H1 (cell line): ENCODE measurements around the gene KRTAP5-1. TPM values are rescaled to one million over a fixed set of nuclear protein-coding genes. Genes with fewer than 3 reads are reported as not detected.

Experiments used
- CTCF ChIA-PET: fragments of 300-600 bp; sonication (Branson Sonifier 250); formaldehyde crosslinking; loops from one replicate; lab custom pipeline; 2021; ENCODE audit not compliant: partially characterized antibody; lab: Charles Lee
- POLR2A ChIA-PET: fragments of 300-600 bp; sonication (Branson Sonifier 250); formaldehyde crosslinking; loops from one replicate; lab custom pipeline; 2021; ENCODE audit warnings: inconsistent platforms; ENCODE audit not compliant: partially characterized antibody; lab: Charles Lee
- DNase-seq, 2 experiments: peaks; one replicate each; pipeline versions ENCODE4 v3.0.0 to v3.0.0-alpha.2; 2010 to 2022; ENCODE audit warnings: low spot score in 2 of 2, low read depth in 1 of 2, mixed read lengths in 1 of 2
- FAIRE-seq: peaks from 2 replicates; lab custom pipeline; 2011; peaks lifted over from hg19 to GRCh38; lab: Jason Lieb, UNC
- H2AFZ ChIP-seq: 2 replicates; pipeline ENCODE4 v1.8.1; 2012; ENCODE audit warnings: low read length, inconsistent platforms
- H2AK5ac ChIP-seq: 2 replicates; pipeline ENCODE4 v1.6.1; 2013; ENCODE audit warnings: low read depth, low read length
- H2BK120ac ChIP-seq: replicated peaks from 2 replicates; pipeline ENCODE3; 2013; ENCODE audit warnings: low read depth, low read length, inconsistent platforms
- H2BK12ac ChIP-seq: 2 replicates; pipeline ENCODE4 v1.6.1; 2013; ENCODE audit warnings: low read depth, low read length
- H2BK15ac ChIP-seq: 2 replicates; pipeline ENCODE4 v1.6.1; 2013; ENCODE audit warnings: low read length
- H2BK20ac ChIP-seq: 2 replicates; pipeline ENCODE4 v1.6.1; 2013; ENCODE audit warnings: low read length
- H2BK5ac ChIP-seq: 2 replicates; pipeline ENCODE4 v1.6.1; 2013; ENCODE audit warnings: low read depth, low read length
- H3K14ac ChIP-seq: 2 replicates; pipeline ENCODE4 v1.6.1; 2013; ENCODE audit warnings: inconsistent platforms; ENCODE audit not compliant: insufficient read length
- H3K18ac ChIP-seq: 2 replicates; pipeline ENCODE4 v1.6.1; 2013; ENCODE audit warnings: low read length; ENCODE audit errors: extremely low read depth
- H3K23ac ChIP-seq: 2 replicates; pipeline ENCODE4 v1.6.1; 2013; ENCODE audit warnings: inconsistent platforms; ENCODE audit not compliant: insufficient read length
- H3K23me2 ChIP-seq: 2 replicates; pipeline ENCODE4 v1.6.1; 2013; ENCODE audit warnings: low read depth, low read length
- H3K27ac ChIP-seq: 2 replicates; pipeline ENCODE4 v1.6.1; 2011; ENCODE audit warnings: low read depth, low read length, inconsistent platforms
- H3K27me3 ChIP-seq, 4 experiments: replicated peaks in 1 of 4; 1 replicate in 1 of 4; 2 replicates in 3 of 4; pipeline versions ENCODE4 v1.6.1 to v1.8.1; 2011 to 2013; ENCODE audit warnings: low read length in 3 of 4, mild to moderate bottlenecking in 3 of 4, inconsistent platforms in 2 of 4, mixed read lengths in 2 of 4, moderate library complexity in 1 of 4; ENCODE audit not compliant: control insufficient read depth in 3 of 4, insufficient read depth in 3 of 4; ENCODE audit errors: extremely low read depth in 1 of 4
- H3K36me3 ChIP-seq, 4 experiments: 2 replicates each; pipeline versions ENCODE4 v1.6.1 to v1.8.1; 2011 to 2013; ENCODE audit warnings: mild to moderate bottlenecking in 4 of 4, low read length in 3 of 4, moderate library complexity in 2 of 4, control low read depth in 1 of 4, inconsistent platforms in 1 of 4; ENCODE audit not compliant: insufficient read depth in 4 of 4, control insufficient read depth in 2 of 4
- H3K4ac ChIP-seq: replicated peaks from 2 replicates; pipeline ENCODE3; 2013; ENCODE audit warnings: low read length, low read depth, mixed read lengths, inconsistent platforms; ENCODE audit not compliant: insufficient read length
- H3K4me1 ChIP-seq, 4 experiments: replicated peaks in 1 of 4; 1 replicate in 1 of 4; 2 replicates in 3 of 4; pipeline versions ENCODE4 v1.6.1 to v1.8.1; 2011 to 2013; ENCODE audit warnings: low read length in 3 of 4, inconsistent platforms in 2 of 4, mixed read lengths in 1 of 4; ENCODE audit not compliant: insufficient read depth in 4 of 4, control insufficient read depth in 3 of 4
- H3K4me2 ChIP-seq, 2 experiments: 2 replicates each; pipeline versions ENCODE4 v1.6.1 to v1.8.1; 2011 to 2013; ENCODE audit warnings: low read depth in 2 of 2, low read length in 2 of 2, control low read depth in 1 of 2, inconsistent platforms in 1 of 2, mild to moderate bottlenecking in 1 of 2; ENCODE audit not compliant: insufficient read depth in 1 of 2
- H3K4me3 ChIP-seq, 4 experiments: fragments of 200-600, 300-600 bp in 1 of 4; sonication (generic), shearing (Covaris generic), sonication (Bioruptor Twin) in 1 of 4; 2 replicates each; pipeline versions ENCODE4 v1.5.1 to v1.8.1; 2011 to 2016; ENCODE audit warnings: low read length in 4 of 4, low read depth in 3 of 4, control low read depth in 2 of 4, inconsistent platforms in 2 of 4, mild to moderate bottlenecking in 2 of 4, mixed read lengths in 1 of 4, moderate library complexity in 1 of 4; ENCODE audit not compliant: insufficient read depth in 2 of 4; ENCODE audit errors: extremely low read depth in 1 of 4
- H3K56ac ChIP-seq: replicated peaks from 2 replicates; pipeline ENCODE3; 2013; ENCODE audit warnings: low read depth, mild to moderate bottlenecking, mixed read lengths, low read length, inconsistent platforms; ENCODE audit not compliant: insufficient read length
- H3K79me1 ChIP-seq: 2 replicates; pipeline ENCODE4 v1.6.1; 2013; ENCODE audit warnings: low read depth, low read length, control low read depth
- H3K79me2 ChIP-seq, 2 experiments: 2 replicates each; pipeline versions ENCODE4 v1.6.1 to v1.8.1; 2012 to 2013; ENCODE audit warnings: low read length in 2 of 2, mild to moderate bottlenecking in 2 of 2, inconsistent platforms in 1 of 2; ENCODE audit not compliant: insufficient read depth in 2 of 2, control insufficient read depth in 1 of 2
- H3K9ac ChIP-seq, 4 experiments: replicated peaks in 1 of 4; 1 replicate in 1 of 4; 2 replicates in 3 of 4; pipeline versions ENCODE4 v1.6.1 to v1.8.1; 2011 to 2013; ENCODE audit warnings: low read depth in 3 of 4, low read length in 3 of 4, control low read depth in 2 of 4, mild to moderate bottlenecking in 2 of 4, moderate library complexity in 2 of 4, inconsistent platforms in 1 of 4; ENCODE audit errors: extremely low read depth in 1 of 4
- H3K9me3 ChIP-seq, 2 experiments: 2 replicates each; pipeline versions ENCODE4 v1.6.1 to v1.8.1; 2012 to 2013; ENCODE audit warnings: mild to moderate bottlenecking in 2 of 2, moderate library complexity in 2 of 2, control low read depth in 1 of 2, inconsistent platforms in 1 of 2, low read depth in 1 of 2, low read length in 1 of 2, mixed read lengths in 1 of 2; ENCODE audit not compliant: insufficient read depth in 2 of 2
- H4K20me1 ChIP-seq, 2 experiments: replicated peaks in 1 of 2; 2 replicates each; pipeline versions ENCODE3 to v1.8.1; 2011 to 2013; ENCODE audit warnings: inconsistent platforms in 2 of 2, low read length in 2 of 2, mild to moderate bottlenecking in 1 of 2; ENCODE audit not compliant: insufficient read depth in 2 of 2, control insufficient read depth in 1 of 2
- H4K5ac ChIP-seq: 2 replicates; pipeline ENCODE4 v1.6.1; 2013; ENCODE audit warnings: low read length, low read depth, mixed read lengths, inconsistent platforms; ENCODE audit not compliant: insufficient read length
- H4K8ac ChIP-seq: 2 replicates; pipeline ENCODE4 v1.8.0; 2013; ENCODE audit warnings: mild to moderate bottlenecking, moderate library complexity, low read length, inconsistent platforms; ENCODE audit not compliant: insufficient read depth; ENCODE audit errors: extremely low read depth
- H4K91ac ChIP-seq: replicated peaks from 2 replicates; pipeline ENCODE3; 2013; ENCODE audit warnings: low read length, mixed read lengths, inconsistent platforms; ENCODE audit not compliant: insufficient read length
- HDAC2 ChIP-seq, 2 experiments: fragments of 300-600 bp in 1 of 2; sonication (generic) in 1 of 2; IDR thresholded peaks; 2 replicates each; pipeline ENCODE4 v1.6.1; 2011 to 2012; ENCODE audit warnings: low read depth in 2 of 2, low read length in 2 of 2, mild to moderate bottlenecking in 2 of 2, moderate library complexity in 2 of 2, borderline replicate concordance in 1 of 2, inconsistent platforms in 1 of 2
- MAFK ChIP-seq: IDR thresholded peaks from 2 replicates; pipeline ENCODE4 v1.6.1; 2012; ENCODE audit warnings: low read depth, mild to moderate bottlenecking, improper control_type of control experiment, low read length
- POU5F1 ChIP-seq: IDR thresholded peaks from 2 replicates; pipeline ENCODE4 v1.6.1; 2011; ENCODE audit warnings: low read depth, mild to moderate bottlenecking, low read length, moderate library complexity
- RAD21 ChIP-seq, 2 experiments: IDR thresholded peaks in 1 of 2; conservative IDR thresholded peaks in 1 of 2; 2 replicates each; pipeline ENCODE4 v1.6.1; 2011; ENCODE audit warnings: low read depth in 2 of 2, low read length in 2 of 2, improper control_type of control experiment in 1 of 2, inconsistent platforms in 1 of 2, mild to moderate bottlenecking in 1 of 2, moderate library complexity in 1 of 2
- SRF ChIP-seq: IDR thresholded peaks from 2 replicates; pipeline ENCODE4 v1.6.1; 2011; ENCODE audit warnings: mild to moderate bottlenecking, low read depth, low read length, moderate library complexity
- TBP ChIP-seq: IDR thresholded peaks from 2 replicates; pipeline ENCODE4 v1.6.1; 2011; ENCODE audit warnings: low read depth, low read length, improper control_type of control experiment
- WGBS, 2 experiments: shearing (Covaris generic) in 1 of 2; methylation state at CpG; one replicate each; pipeline versions ENCODE4 v1.1.6 to v1.1.7; 2013 to 2015; ENCODE audit warnings: low lambda C conversion rate in 2 of 2, mixed read lengths in 2 of 2, inconsistent platforms in 1 of 2, low coverage in 1 of 2, missing lambda C conversion rate in 1 of 2; ENCODE audit not compliant: insufficient replicate concordance in 2 of 2, insufficient coverage in 1 of 2, insufficient read length in 1 of 2; ENCODE audit errors: extremely low coverage in 1 of 2, missing lambda C conversion rate in 1 of 2; 5-methylcytosine and 5-hydroxymethylcytosine counted together
- polyA plus RNA-seq, 7 experiments: library from polyadenylated mRNA; depleted of rRNA in 3 of 7; stranded (reverse) in 5 of 7; unstranded in 2 of 7; fragments of >200 nt in 5 of 7; fragments of 200-250 nt in 2 of 7; gene quantifications; 1 replicate in 5 of 7; 2 replicates in 1 of 7; 4 replicates in 1 of 7; pipeline versions ENCODE4 v1.2.1 to v1.2.3, GENCODE V29; 2011 to 2013; ENCODE audit warnings: missing spikeins in 2 of 7, mixed read lengths in 2 of 7
- total RNA-seq: library from RNA; stranded (reverse); fragmentation: NEBNext Ultra II Directional; extraction: Animal tissue kit (Norgen Biotek cat#: 25700); gene quantifications from 2 replicates; pipeline ENCODE4 v1.2.1, GENCODE V29; 2021

Gene KRTAP5-1
- total and polyA plus RNA-seq, 2 of the 8 experiments (the other 6 are each of a cell fraction or from before 2014, with no cell fraction given) = not detected

GRCh38 chr11:1604181-1604580, 19.1 kb upstream of the KRTAP5-1 start:
- H3K9me3 ChIP-seq = peaks cover 0 to 4% of the 10 kb centered on the region in 2 experiments; a peak in 1 of 4 replicates
- H2BK5ac ChIP-seq = no peak overlapping the region
- no peak overlapping the region for H3K4me3 ChIP-seq
- 90% methylated on average over 10 of the region's 11 CpGs; no CpG with 5 or more reads in 1 of the 2 experiments for WGBS, 2 experiments
- no peak overlapping the region for H2BK120ac ChIP-seq
- no peak overlapping the region for H4K8ac ChIP-seq
- no peak overlapping the region for H3K14ac ChIP-seq
- H3K4ac ChIP-seq = no peak overlapping the region
- H3K36me3 ChIP-seq = no peaks in the 10 kb centered on the region
- peaks cover 2% of the 10 kb centered on the region; the same call in 1 of the 2 replicates for H3K23me2 ChIP-seq
- H3K4me1 ChIP-seq = no peaks in the 10 kb centered on the region
- H3K27me3 ChIP-seq = no peaks in the 10 kb centered on the region
- no peak overlapping the region for H2BK20ac ChIP-seq
- H4K20me1 ChIP-seq = peaks cover 0 to 2% of the 10 kb centered on the region in 2 experiments
- no peak overlapping the region for H2BK15ac ChIP-seq
- no peaks in the 10 kb centered on the region for H3K79me1 ChIP-seq
- no peak overlapping the region for H4K91ac ChIP-seq
- H3K56ac ChIP-seq = no peak overlapping the region
- H4K5ac ChIP-seq = no peak overlapping the region
- no peak overlapping the region for H3K4me2 ChIP-seq
- FAIRE-seq (no peak), DNase-seq (no peak)
- H3K9ac ChIP-seq = no peak overlapping the region
- no peaks in the 10 kb centered on the region for H3K79me2 ChIP-seq
- no peak overlapping the region; the same call in 1 of the 2 replicates for H3K18ac ChIP-seq
- H3K23ac ChIP-seq = no peak overlapping the region
- H2AFZ ChIP-seq = no peak overlapping the region
- H3K27ac ChIP-seq = no peak overlapping the region
- H2BK12ac ChIP-seq = no peak overlapping the region
- no peak overlapping the region for H2AK5ac ChIP-seq
- ChIA-PET CTCF (no interaction called here), POLR2A (no interaction called here)
- TF ChIP-seq HDAC2 (IDR thresholded peaks at IDR 0.05; ENCODE audit: borderline replicate concordance in 1 of 2, low read depth in 2 of 2, low read length in 2 of 2) = no peak
- TF ChIP-seq MAFK = no peak
- no peak for TF ChIP-seq POU5F1
- TF ChIP-seq SRF = no peak
- no peak for TF ChIP-seq TBP
- no peak for TF ChIP-seq RAD21 (IDR thresholded peaks at IDR 0.05 in 1 of 2, conservative IDR thresholded peaks at IDR 0.05 in 1 of 2; ENCODE audit: low read depth in 2 of 2, low read length in 2 of 2)
